ENCODE results near the gene ATE1.
"Not testable (repeated sequence)": the region's sequence is repeated elsewhere in the genome, so short reads cannot be mapped to it uniquely, and the experiment has no call there.

ATE1 gene

GRCh38 chr10:121702351-121703320, 225.2 kb downstream of the ATE1 start:
- TF ChIP-seq CTCF (conservative IDR thresholded peaks at IDR 0.05; ENCODE audit: low read depth, low read length), result no peak

GRCh38 chr10:121700416-121700815, 227.4 kb downstream of the ATE1 start:
- no peak for TF ChIP-seq CTCF (conservative IDR thresholded peaks at IDR 0.05; ENCODE audit: low read depth, low read length)
- H3K4me3 ChIP-seq (ENCODE audit: low read depth, low read length), result no peak overlapping the region
- DNase-seq (ENCODE audit: low read depth), result no peak

More at GRCh38 chr10:121702351-121703320, 225.2 kb downstream of the ATE1 start:
- no peak overlapping the region for H3K4me3 ChIP-seq (ENCODE audit: low read depth, low read length)
- peak; percentile 62 for DNase-seq (ENCODE audit: low read depth)

GRCh38 chr10:121699703-121700102, 228.1 kb downstream of the ATE1 start:
- H3K4me3 ChIP-seq (ENCODE audit: low read depth, low read length); DNase-seq (ENCODE audit: low read depth): not testable (repeated sequence)

GRCh38 chr10:121698902-121699301, 228.9 kb downstream of the ATE1 start:
- no peak overlapping the region for H3K4me3 ChIP-seq (ENCODE audit: low read depth, low read length)
- no peak for DNase-seq (ENCODE audit: low read depth)
- no peak for TF ChIP-seq CTCF (conservative IDR thresholded peaks at IDR 0.05; ENCODE audit: low read depth, low read length)

- no peak for DNase-seq (ENCODE audit: low read depth)
- H3K4me3 ChIP-seq (ENCODE audit: low read depth, low read length), result no peak overlapping the region
- TF ChIP-seq CTCF (conservative IDR thresholded peaks at IDR 0.05; ENCODE audit: low read depth, low read length), result no peak
These were observed 229.5 kb downstream of the ATE1 start for GRCh38 chr10:121698336-121698735.

GRCh38 chr10:121696854-121697253, 231.0 kb downstream of the ATE1 start:
- H3K4me3 ChIP-seq (ENCODE audit: low read depth, low read length), result no peak overlapping the region

More at GRCh38 chr10:121696854-121697253, 231.0 kb downstream of the ATE1 start:
- no peak for DNase-seq (ENCODE audit: low read depth)
- peak; percentile 48 for TF ChIP-seq CTCF (conservative IDR thresholded peaks at IDR 0.05; ENCODE audit: low read depth, low read length)
